GM23248 (cell line): ENCODE results near the gene CNTN2. TPM values are rescaled to one million over a fixed set of nuclear protein-coding genes. Genes with fewer than 3 reads are reported as not detected.
A peak's percentile ranks its signal among the peaks of the same experiment; 100 is the strongest.

Experiments
- DNase-seq: peaks from one replicate; pipeline ENCODE4 v3.0.0-alpha.2; 2015
- H2AFZ ChIP-seq: fragments of 200-600 bp; sonication (generic); 2 replicates; pipeline ENCODE4 v1.6.1; 2016; ENCODE audit warnings: antibody characterized with exemption
- H3F3A ChIP-seq: fragments of 200-600 bp; sonication (generic); 2 replicates; pipeline ENCODE4 v1.6.1; 2016; ENCODE audit warnings: mild to moderate bottlenecking, antibody characterized with exemption, mixed run types; ENCODE audit not compliant: insufficient read depth
- H3K27ac ChIP-seq: fragments of 200-600 bp; sonication (generic); 2 replicates; pipeline ENCODE4 v1.5.1; 2016; ENCODE audit warnings: mild to moderate bottlenecking
- H3K27me3 ChIP-seq: fragments of 200-600 bp; sonication (generic); replicated peaks from 2 replicates; pipeline ENCODE4 v1.6.1; 2016; ENCODE audit warnings: mild to moderate bottlenecking; ENCODE audit not compliant: insufficient read depth
- H3K36me3 ChIP-seq: fragments of 200-600 bp; sonication (generic); 2 replicates; pipeline ENCODE4 v1.6.1; 2016; ENCODE audit warnings: low read depth, mild to moderate bottlenecking
- H3K4me1 ChIP-seq: fragments of 200-600 bp; sonication (generic); 2 replicates; pipeline ENCODE4 v1.6.1; 2016; ENCODE audit warnings: mild to moderate bottlenecking; ENCODE audit not compliant: insufficient read depth
- H3K4me2 ChIP-seq: fragments of 200-600 bp; sonication (generic); one replicate; pipeline ENCODE4 v1.6.1; 2016; ENCODE audit warnings: mild to moderate bottlenecking; ENCODE audit not compliant: unreplicated experiment
- H3K4me3 ChIP-seq: fragments of 200-600 bp; sonication (generic); 2 replicates; pipeline ENCODE4 v1.5.1; 2016; ENCODE audit warnings: mild to moderate bottlenecking
- H3K79me2 ChIP-seq: fragments of 200-600 bp; sonication (generic); 2 replicates; pipeline ENCODE4 v1.6.1; 2016; ENCODE audit warnings: mild to moderate bottlenecking; ENCODE audit not compliant: insufficient read depth
- H3K9ac ChIP-seq: fragments of 200-600 bp; sonication (generic); 2 replicates; pipeline ENCODE4 v1.6.1; 2016; ENCODE audit warnings: mild to moderate bottlenecking
- H3K9me2 ChIP-seq: fragments of 200-600 bp; sonication (generic); 2 replicates; pipeline ENCODE4 v1.6.1; 2016; ENCODE audit warnings: mixed run types, mild to moderate bottlenecking, moderate library complexity; ENCODE audit not compliant: insufficient read depth
- H3K9me3 ChIP-seq: fragments of 200-600 bp; sonication (generic); one replicate; pipeline ENCODE4 v1.6.1; 2017; ENCODE audit warnings: low read depth
- H4K20me1 ChIP-seq: fragments of 200-600 bp; sonication (generic); 2 replicates; pipeline ENCODE4 v1.6.0; 2016; ENCODE audit not compliant: insufficient read depth
- EZH2 ChIP-seq: fragments of 200-600 bp; sonication (generic); IDR thresholded peaks from 2 replicates; pipeline ENCODE4 v1.6.1; 2018; ENCODE audit warnings: antibody characterized with exemption, mild to moderate bottlenecking; ENCODE audit not compliant: insufficient read depth, poor library complexity, severe bottlenecking
- EZH2phosphoT487 ChIP-seq: fragments of 200-600 bp; sonication (generic); IDR thresholded peaks from 2 replicates; pipeline ENCODE4 v1.6.1; 2018; ENCODE audit warnings: antibody characterized with exemption, moderate library complexity, mild to moderate bottlenecking, low read depth; ENCODE audit not compliant: insufficient read depth
- WGBS, 2 experiments: methylation state at CpG; one replicate each; pipeline ENCODE4 v1.1.6; 2015 to 2017; ENCODE audit warnings: low lambda C conversion rate in 2 of 2, low coverage in 1 of 2; ENCODE audit errors: missing lambda C conversion rate in 2 of 2; 5-methylcytosine and 5-hydroxymethylcytosine counted together
- in situ Hi-C: fragments of 300-500 bp; cut with MboI; formaldehyde crosslinking; loops from 2 replicates; pipeline ENCODE4 v1.15.0; 2020
- polyA plus RNA-seq: library from polyadenylated mRNA; unstranded; fragments of >200 nt; fragmentation: Nextera tagmentation; extraction: Ambion mirVana; gene quantifications from 2 replicates; pipeline ENCODE4 v1.2.1, GENCODE V29; 2016
- total RNA-seq: library from RNA; depleted of rRNA; stranded (reverse); fragments of >200 nt; shearing (Covaris generic); gene quantifications from 2 replicates; pipeline ENCODE4 v1.2.3, GENCODE V29; 2014

CNTN2 gene
- total and polyA plus RNA-seq, 2 experiments from 2014 or later: not detected

GRCh38 chr1:205061227-205061626 lies 18.2 kb downstream of the CNTN2 start:
- in situ Hi-C loops: no loop called here
- H2AFZ ChIP-seq: no peak overlapping the region

GRCh38 chr1:205061665-205062069 lies 18.7 kb downstream of the CNTN2 start:
- Histone ChIP-seq H3K4me1 (no peaks in the 10 kb centered on the region), H3K36me3 (no peaks in the 10 kb centered on the region), H3K9me2 (no peaks in the 10 kb centered on the region), H3F3A (no peaks in the 10 kb centered on the region), H3K79me2 (no peaks in the 10 kb centered on the region), H4K20me1 (no peaks in the 10 kb centered on the region), H3K9ac (no peak overlapping the region), H3K27me3 (no peaks in the 10 kb centered on the region), H3K9me3 (no peaks in the 10 kb centered on the region), H3K4me3 (no peak overlapping the region), H3K27ac (no peak overlapping the region), H3K4me2 (no peak overlapping the region), H2AFZ (no peak overlapping the region)
- in situ Hi-C loops: no loop called here
- TF ChIP-seq EZH2phosphoT487 (no peak), EZH2 (no peak)
- DNase-seq: peak; percentile 75
- WGBS, 2 experiments: 31 to 32% methylated on average over 12 to 13 of the region's 13 CpGs

More at GRCh38 chr1:205061227-205061626, 18.2 kb downstream of the CNTN2 start:
- no peaks in the 10 kb centered on the region for H3F3A ChIP-seq
- H4K20me1 ChIP-seq: no peaks in the 10 kb centered on the region
- no peaks in the 10 kb centered on the region for H3K79me2 ChIP-seq
- H3K9ac ChIP-seq: no peak overlapping the region
- no peak overlapping the region for H3K27ac ChIP-seq
- no peaks in the 10 kb centered on the region for H3K36me3 ChIP-seq
- WGBS, 2 experiments: 33 to 60% methylated on average over 2 to 14 of the region's 14 CpGs
- no peak overlapping the region for H3K4me3 ChIP-seq
- no peak overlapping the region for H3K4me2 ChIP-seq
- H3K4me1 ChIP-seq: no peaks in the 10 kb centered on the region
- no peak for DNase-seq
- H3K27me3 ChIP-seq: no peaks in the 10 kb centered on the region
- no peaks in the 10 kb centered on the region for H3K9me2 ChIP-seq
- TF ChIP-seq EZH2 (no peak), EZH2phosphoT487 (no peak)
- no peaks in the 10 kb centered on the region for H3K9me3 ChIP-seq

- Histone ChIP-seq H3K9ac (no peak overlapping the region), H3K9me3 (no peaks in the 10 kb centered on the region), H3F3A (no peaks in the 10 kb centered on the region), H3K27ac (no peak overlapping the region), H3K36me3 (no peaks in the 10 kb centered on the region), H4K20me1 (no peaks in the 10 kb centered on the region), H3K4me1 (no peaks in the 10 kb centered on the region), H3K79me2 (no peaks in the 10 kb centered on the region), H3K27me3 (no peaks in the 10 kb centered on the region), H3K4me3 (no peak overlapping the region), H3K9me2 (no peaks in the 10 kb centered on the region), H3K4me2 (no peak overlapping the region), H2AFZ (no peak overlapping the region)
- in situ Hi-C loops: no loop called here
- WGBS, 2 experiments: 66 to 69% methylated on average over 8 of the region's 8 CpGs
- no peak for DNase-seq
- TF ChIP-seq EZH2phosphoT487: no peak
- no peak for TF ChIP-seq EZH2
Measured at GRCh38 chr1:205062319-205062718, 19.3 kb downstream of the CNTN2 start.

GRCh38 chr1:205062895-205063294 lies 19.9 kb downstream of the CNTN2 start:
- no peaks in the 10 kb centered on the region for H3F3A ChIP-seq
- H3K9ac ChIP-seq: no peak overlapping the region
- TF ChIP-seq EZH2: no peak
- H3K79me2 ChIP-seq: no peaks in the 10 kb centered on the region
- H3K4me1 ChIP-seq: no peaks in the 10 kb centered on the region
- H3K4me3 ChIP-seq: no peak overlapping the region
- no peak for DNase-seq
- no peak overlapping the region for H3K27ac ChIP-seq
- in situ Hi-C loops: no loop called here
- no peaks in the 10 kb centered on the region for H3K9me2 ChIP-seq
- H3K9me3 ChIP-seq: no peaks in the 10 kb centered on the region
- H3K4me2 ChIP-seq: no peak overlapping the region
- H3K36me3 ChIP-seq: no peaks in the 10 kb centered on the region
- no peaks in the 10 kb centered on the region for H4K20me1 ChIP-seq
- WGBS, 2 experiments: 80 to 83% methylated on average over 3 of the region's 3 CpGs
- H2AFZ ChIP-seq: no peak overlapping the region
- no peaks in the 10 kb centered on the region for H3K27me3 ChIP-seq

GRCh38 chr1:205064301-205064700 lies 21.3 kb downstream of the CNTN2 start:
- no peak overlapping the region for H3K27ac ChIP-seq
- no peaks in the 10 kb centered on the region for H3K79me2 ChIP-seq
- no peak overlapping the region for H3K9ac ChIP-seq
- no peaks in the 10 kb centered on the region for H3K9me2 ChIP-seq
- in situ Hi-C loops: no loop called here
- no peak overlapping the region for H2AFZ ChIP-seq
- TF ChIP-seq EZH2: no peak
- no peak for TF ChIP-seq EZH2phosphoT487
- no peaks in the 10 kb centered on the region for H3K36me3 ChIP-seq
- H3K4me1 ChIP-seq: peaks cover 5% of the 10 kb centered on the region; the same call in 1 of the 2 replicates
- DNase-seq: no peak
- H3F3A ChIP-seq: no peaks in the 10 kb centered on the region
- H3K27me3 ChIP-seq: no peaks in the 10 kb centered on the region
- H4K20me1 ChIP-seq: no peaks in the 10 kb centered on the region
- H3K4me3 ChIP-seq: no peak overlapping the region
- WGBS, 2 experiments: 85 to 87% methylated on average over 10 to 11 of the region's 11 CpGs
- H3K9me3 ChIP-seq: no peaks in the 10 kb centered on the region
- H3K4me2 ChIP-seq: no peak overlapping the region
